ENCODE data around the gene TMEM191B. TPM values are rescaled to one million over a fixed set of nuclear protein-coding genes. Genes with fewer than 3 reads are reported as not detected.
A peak's percentile ranks its signal among the peaks of the same experiment; 100 is the strongest.
"Not testable (repeated sequence)": the region's sequence is repeated elsewhere in the genome, so short reads cannot be mapped to it uniquely, and the experiment has no call there.

TMEM191B gene
- 1 to 10 TPM in 1 of 2 donors, not detected in 1; 2.8 TPM for total RNA-seq
- 1 to 10 TPM in 3 of 6 donors, under 1 TPM in 3; 0.37 to 3.9 (median 1.1) TPM for polyA plus RNA-seq (ENCODE audit: insufficient read length in 6 of 6)
- long read RNA-seq, donor 1 = 0 reads
- long read RNA-seq, donor 2, partial matches to known transcripts = 101 of 101 reads
- long read RNA-seq, donor 2, other reads (novel, unspliced or antisense) = 0 of 101 reads
- long read RNA-seq, donor 3 = 0 reads
- long read RNA-seq, donor 4, partial matches to known transcripts = 2 of 2 reads
- long read RNA-seq, donor 4, other reads (novel, unspliced or antisense) = 0 of 2 reads
- long read RNA-seq, donor 5, partial matches to known transcripts = 19 of 65 reads
- long read RNA-seq, donor 5, other reads (novel, unspliced or antisense) = 46 of 65 reads
- long read RNA-seq, donor 6 = 0 reads
- long read RNA-seq, donor 7 = 0 reads
- long read RNA-seq, donor 8 = 0 reads
- long read RNA-seq, donor 9 = 0 reads
- long read RNA-seq, donor 10 = 0 reads
- long read RNA-seq, donor 11, partial matches to known transcripts = 5 of 8 reads
- long read RNA-seq, donor 11, other reads (novel, unspliced or antisense) = 0 of 8 reads
- long read RNA-seq, donor 12 = 0 reads

- intact Hi-C loops (cut with DNase I); H3K36me3 ChIP-seq; DNase-seq; H3K4me1 ChIP-seq; H3K4me3 ChIP-seq; H3K27ac ChIP-seq; H3K9me3 ChIP-seq; H3K27me3 ChIP-seq: not testable (repeated sequence)
- peak; percentile 12 for ATAC-seq
Measured at GRCh38 chr22:18527752-18528596, at the start of gene TMEM191B. Gene TMEM191B (plus strand): TSS chr22:18527802. CDS start chr22:18527981, 179 bp downstream.

- not testable (repeated sequence) for ATAC-seq
Measured at GRCh38 chr22:18496227-18496626, 31.4 kb upstream of the TMEM191B start.

GRCh38 chr22:18511327-18511726 is 16.3 kb upstream of the TMEM191B start:
- H3K9me3 ChIP-seq; ATAC-seq; H3K27me3 ChIP-seq; DNase-seq; intact Hi-C loops (cut with DNase I); H3K27ac ChIP-seq; H3K36me3 ChIP-seq; H3K4me1 ChIP-seq; H3K4me3 ChIP-seq: not testable (repeated sequence)

More at GRCh38 chr22:18496227-18496626, 31.4 kb upstream of the TMEM191B start:
- H3K4me1 ChIP-seq; H3K27me3 ChIP-seq; H3K27ac ChIP-seq; intact Hi-C loops (cut with DNase I); H3K4me3 ChIP-seq; H3K9me3 ChIP-seq; H3K36me3 ChIP-seq; DNase-seq: not testable (repeated sequence)

GRCh38 chr22:18512378-18512777 is 15.2 kb upstream of the TMEM191B start:
- H3K4me3 ChIP-seq; H3K27ac ChIP-seq; H3K9me3 ChIP-seq; H3K27me3 ChIP-seq; ATAC-seq; intact Hi-C loops (cut with DNase I); H3K36me3 ChIP-seq; H3K4me1 ChIP-seq; DNase-seq: not testable (repeated sequence)

- DNase-seq = peak in 1 of 4 donors; percentile 4
- ATAC-seq, H3K4me1 ChIP-seq: not testable (repeated sequence)
Measured at GRCh38 chr22:18513454-18513853, 14.1 kb upstream of the TMEM191B start.

GRCh38 chr22:18518061-18518460 is 9.5 kb upstream of the TMEM191B start, which contains the start of gene GGTLC3:
Gene GGTLC3 (minus strand): TSS chr22:18518161. CDS start chr22:18517897, 264 bp downstream.
- intact Hi-C loops (cut with DNase I); ATAC-seq; H3K4me3 ChIP-seq; DNase-seq; H3K27me3 ChIP-seq; H3K9me3 ChIP-seq; H3K4me1 ChIP-seq; H3K36me3 ChIP-seq; H3K27ac ChIP-seq: not testable (repeated sequence)

More at GRCh38 chr22:18513454-18513853, 14.1 kb upstream of the TMEM191B start:
- H3K4me3 ChIP-seq; H3K9me3 ChIP-seq; H3K27ac ChIP-seq; H3K27me3 ChIP-seq; H3K36me3 ChIP-seq; intact Hi-C loops (cut with DNase I): not testable (repeated sequence)

- H3K27ac ChIP-seq; H3K4me1 ChIP-seq; H3K9me3 ChIP-seq; H3K27me3 ChIP-seq; H3K4me3 ChIP-seq; H3K36me3 ChIP-seq; ATAC-seq; intact Hi-C loops (cut with DNase I); DNase-seq: not testable (repeated sequence)
Measured at GRCh38 chr22:18522762-18523161, 4.8 kb upstream of the TMEM191B start.

GRCh38 chr22:18523328-18523727 is 4.3 kb upstream of the TMEM191B start:
- ATAC-seq = peak; percentile 62
- H3K9me3 ChIP-seq; H3K36me3 ChIP-seq; H3K27ac ChIP-seq; intact Hi-C loops (cut with DNase I); H3K27me3 ChIP-seq; H3K4me1 ChIP-seq; DNase-seq; H3K4me3 ChIP-seq: not testable (repeated sequence)

- H3K27me3 ChIP-seq; H3K4me3 ChIP-seq; H3K36me3 ChIP-seq; intact Hi-C loops (cut with DNase I); H3K27ac ChIP-seq; H3K9me3 ChIP-seq; H3K4me1 ChIP-seq: not testable (repeated sequence)
- peak; percentile 94 for ATAC-seq
- DNase-seq = peak in 3 of 4 donors; percentile 71 to 88 (median 82)
Measured at GRCh38 chr22:18528597-18529415, 1.2 kb downstream of the TMEM191B start.

GRCh38 chr22:18529416-18530145 is 2.0 kb downstream of the TMEM191B start:
- DNase-seq; H3K27ac ChIP-seq; H3K4me3 ChIP-seq; intact Hi-C loops (cut with DNase I); H3K9me3 ChIP-seq; H3K36me3 ChIP-seq; H3K4me1 ChIP-seq; H3K27me3 ChIP-seq: not testable (repeated sequence)
- ATAC-seq = peak; percentile 28

- H3K9me3 ChIP-seq; DNase-seq; H3K27ac ChIP-seq; intact Hi-C loops (cut with DNase I); H3K4me3 ChIP-seq; ATAC-seq; H3K4me1 ChIP-seq; H3K36me3 ChIP-seq; H3K27me3 ChIP-seq: not testable (repeated sequence)
Measured at GRCh38 chr22:18533633-18534032, 6.0 kb downstream of the TMEM191B start.

- H3K27ac ChIP-seq; ATAC-seq; H3K4me3 ChIP-seq; H3K36me3 ChIP-seq; H3K27me3 ChIP-seq; H3K9me3 ChIP-seq; DNase-seq; H3K4me1 ChIP-seq; intact Hi-C loops (cut with DNase I): not testable (repeated sequence)
Measured at GRCh38 chr22:18534315-18534714, 6.7 kb downstream of the TMEM191B start.

All from left lung (tissue), 14 donors.